ENCODE data around the gene UBE2H.

DNA sequence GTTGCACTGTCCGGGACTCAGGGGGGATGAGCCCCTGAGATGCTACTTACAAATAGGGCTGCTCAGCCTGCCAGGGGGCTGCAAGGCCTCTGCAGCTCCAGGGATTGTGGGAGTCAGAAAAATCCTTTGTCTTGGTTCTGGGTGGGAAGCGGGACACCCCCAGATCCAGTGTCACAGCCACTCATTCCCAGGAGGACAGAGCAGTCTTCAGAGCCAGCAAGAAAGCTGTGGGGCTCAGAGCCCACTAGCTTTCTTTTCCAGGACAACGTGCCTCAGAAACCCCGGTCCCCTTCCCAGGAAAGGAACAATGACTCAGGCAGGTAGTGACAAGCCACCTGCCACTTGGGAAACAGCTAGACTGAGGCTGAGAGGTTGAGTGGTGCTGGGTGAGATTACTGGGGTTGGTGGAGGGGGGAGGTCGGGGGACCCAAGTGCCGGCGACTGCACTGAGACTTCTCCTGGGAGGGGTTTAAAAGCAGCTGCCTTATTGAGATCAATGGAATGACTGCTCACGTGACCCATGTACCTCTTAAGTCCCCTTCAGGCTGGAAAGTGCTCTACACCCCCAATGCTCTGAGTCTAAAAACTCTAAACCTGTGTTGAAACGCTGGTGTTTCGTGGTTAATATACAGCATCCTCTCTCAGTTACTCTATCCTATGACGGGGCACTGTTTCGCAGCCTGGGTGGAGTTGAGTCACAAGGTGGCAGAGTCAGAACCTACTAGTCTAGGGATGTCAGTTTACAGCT, 123.6 kb downstream of the UBE2H start:
- TF ChIP-seq, protein P1, sequence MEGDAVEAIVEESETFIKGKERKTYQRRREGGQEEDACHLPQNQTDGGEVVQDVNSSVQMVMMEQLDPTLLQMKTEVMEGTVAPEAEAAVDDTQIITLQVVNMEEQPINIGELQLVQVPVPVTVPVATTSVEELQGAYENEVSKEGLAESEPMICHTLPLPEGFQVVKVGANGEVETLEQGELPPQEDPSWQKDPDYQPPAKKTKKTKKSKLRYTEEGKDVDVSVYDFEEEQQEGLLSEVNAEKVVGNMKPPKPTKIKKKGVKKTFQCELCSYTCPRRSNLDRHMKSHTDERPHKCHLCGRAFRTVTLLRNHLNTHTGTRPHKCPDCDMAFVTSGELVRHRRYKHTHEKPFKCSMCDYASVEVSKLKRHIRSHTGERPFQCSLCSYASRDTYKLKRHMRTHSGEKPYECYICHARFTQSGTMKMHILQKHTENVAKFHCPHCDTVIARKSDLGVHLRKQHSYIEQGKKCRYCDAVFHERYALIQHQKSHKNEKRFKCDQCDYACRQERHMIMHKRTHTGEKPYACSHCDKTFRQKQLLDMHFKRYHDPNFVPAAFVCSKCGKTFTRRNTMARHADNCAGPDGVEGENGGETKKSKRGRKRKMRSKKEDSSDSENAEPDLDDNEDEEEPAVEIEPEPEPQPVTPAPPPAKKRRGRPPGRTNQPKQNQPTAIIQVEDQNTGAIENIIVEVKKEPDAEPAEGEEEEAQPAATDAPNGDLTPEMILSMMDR (IDR thresholded peaks at IDR 0.05; ENCODE audit: low read length): no peak
- no peak for TF ChIP-seq EZH2 (optimal IDR thresholded peaks at IDR 0.05; ENCODE audit: low read depth, low read length)

All from MM.1S (cell line).